Measurements from ENCODE around the gene SLC11A1.

Gene SLC11A1

DNA sequence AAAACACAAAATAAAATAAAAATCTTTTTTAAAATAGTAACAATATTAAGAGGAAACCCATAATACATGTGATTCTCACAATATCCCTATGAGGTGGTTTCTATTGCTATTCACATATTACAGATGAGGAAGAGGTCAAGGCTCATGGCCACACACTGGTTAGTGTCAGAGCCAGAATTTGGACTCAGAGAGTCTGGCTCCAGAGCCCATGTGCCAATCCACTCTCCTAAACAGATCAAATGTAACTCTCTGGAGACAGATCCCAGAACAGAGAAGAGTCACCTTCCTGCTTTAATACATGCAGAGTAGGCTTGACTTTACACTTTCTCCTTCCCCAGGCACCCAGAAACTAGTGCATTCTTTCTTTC, 10.1 kb upstream of the SLC11A1 start:
- no peaks in the 10 kb centered on the region for H3K36me3 ChIP-seq (replicated peaks)
- no peak for DNase-seq
- in situ Hi-C loops (cut with HindIII; ENCODE audit: low pct_ligation_motif_present, low sequenced_read_pairs) = no loop called here
- no peaks in the 10 kb centered on the region for H3K27me3 ChIP-seq (replicated peaks)
- H3K4me3 ChIP-seq (ENCODE audit: low read depth, low read length) = no peak overlapping the region
- H3K27ac ChIP-seq = no peak overlapping the region
- no peak for TF ChIP-seq CTCF (IDR thresholded peaks at IDR 0.05; ENCODE audit: low read depth, low read length, missing control alignments)

- Histone ChIP-seq H3K36me3 (replicated peaks) (no peaks in the 10 kb centered on the region), H3K4me3 (ENCODE audit: low read depth, low read length) (no peak overlapping the region), H3K27me3 (replicated peaks) (no peaks in the 10 kb centered on the region), H3K27ac (no peak overlapping the region)
- no peak for DNase-seq
- TF ChIP-seq CTCF (IDR thresholded peaks at IDR 0.05; ENCODE audit: low read depth, low read length, missing control alignments) = no peak
- in situ Hi-C loops (cut with HindIII; ENCODE audit: low pct_ligation_motif_present, low sequenced_read_pairs) = no loop called here
These were observed 7.3 kb upstream of the SLC11A1 start for GRCh38 chr2:218374795-218375194.

DNA sequence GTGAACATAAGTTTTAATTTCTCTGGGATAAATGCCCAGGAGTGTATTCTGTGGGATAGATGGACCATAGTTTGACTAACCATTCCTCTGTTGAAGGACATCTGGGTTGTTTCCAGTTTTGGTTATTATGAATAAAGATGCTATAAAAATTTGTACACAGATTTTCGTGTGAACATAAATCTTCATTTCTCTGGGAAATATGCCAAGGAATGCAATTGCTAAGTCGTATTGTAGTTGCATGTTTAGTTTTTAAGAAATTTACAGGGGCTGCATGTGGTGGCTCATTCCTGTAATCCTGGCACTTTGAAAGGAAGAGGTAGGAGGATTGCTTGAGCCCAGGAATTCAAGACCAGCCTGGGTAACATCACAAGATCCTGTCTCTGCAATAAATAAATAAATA, 6.9 kb upstream of the SLC11A1 start:
- Histone ChIP-seq H3K27me3 (replicated peaks) (no peaks in the 10 kb centered on the region), H3K27ac (no peak overlapping the region), H3K4me3 (ENCODE audit: low read depth, low read length) (no peak overlapping the region), H3K36me3 (replicated peaks) (no peaks in the 10 kb centered on the region)
- TF ChIP-seq CTCF (IDR thresholded peaks at IDR 0.05; ENCODE audit: low read depth, low read length, missing control alignments) = no peak
- no peak for DNase-seq
- in situ Hi-C loops (cut with HindIII; ENCODE audit: low pct_ligation_motif_present, low sequenced_read_pairs) = no loop called here

GRCh38 chr2:218378053-218378452, 4.0 kb upstream of the SLC11A1 start:
- Histone ChIP-seq H3K4me3 (ENCODE audit: low read depth, low read length) (no peak overlapping the region), H3K27me3 (replicated peaks) (no peaks in the 10 kb centered on the region), H3K36me3 (replicated peaks) (no peaks in the 10 kb centered on the region), H3K27ac (no peak overlapping the region)
- in situ Hi-C loops (cut with HindIII; ENCODE audit: low pct_ligation_motif_present, low sequenced_read_pairs) = no loop called here
- TF ChIP-seq CTCF (IDR thresholded peaks at IDR 0.05; ENCODE audit: low read depth, low read length, missing control alignments) = no peak
- DNase-seq = no peak

DNA sequence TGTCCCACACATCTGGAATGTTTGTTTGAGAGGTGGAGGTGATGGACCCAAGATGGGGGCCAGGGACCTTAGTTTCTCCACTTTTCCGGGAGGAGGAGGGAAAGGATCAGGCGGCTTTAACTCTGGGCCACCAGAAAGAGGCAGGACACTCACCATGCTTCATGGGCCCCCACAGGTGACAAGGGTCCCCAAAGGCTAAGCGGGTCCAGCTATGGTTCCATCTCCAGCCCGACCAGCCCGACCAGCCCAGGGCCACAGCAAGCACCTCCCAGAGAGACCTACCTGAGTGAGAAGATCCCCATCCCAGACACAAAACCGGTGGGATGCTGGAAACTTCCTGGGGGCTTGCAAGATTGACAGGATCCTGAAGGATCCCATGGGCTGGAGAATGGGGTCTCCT, 712 bp downstream of the SLC11A1 start:
- in situ Hi-C loops (cut with HindIII; ENCODE audit: low pct_ligation_motif_present, low sequenced_read_pairs) = no loop called here
- Histone ChIP-seq H3K36me3 (replicated peaks) (no peaks in the 10 kb centered on the region), H3K27me3 (replicated peaks) (no peaks in the 10 kb centered on the region), H3K27ac (no peak overlapping the region), H3K4me3 (ENCODE audit: low read depth, low read length) (no peak overlapping the region)
- no peak for DNase-seq
- TF ChIP-seq CTCF (IDR thresholded peaks at IDR 0.05; ENCODE audit: low read depth, low read length, missing control alignments) = no peak

DNA sequence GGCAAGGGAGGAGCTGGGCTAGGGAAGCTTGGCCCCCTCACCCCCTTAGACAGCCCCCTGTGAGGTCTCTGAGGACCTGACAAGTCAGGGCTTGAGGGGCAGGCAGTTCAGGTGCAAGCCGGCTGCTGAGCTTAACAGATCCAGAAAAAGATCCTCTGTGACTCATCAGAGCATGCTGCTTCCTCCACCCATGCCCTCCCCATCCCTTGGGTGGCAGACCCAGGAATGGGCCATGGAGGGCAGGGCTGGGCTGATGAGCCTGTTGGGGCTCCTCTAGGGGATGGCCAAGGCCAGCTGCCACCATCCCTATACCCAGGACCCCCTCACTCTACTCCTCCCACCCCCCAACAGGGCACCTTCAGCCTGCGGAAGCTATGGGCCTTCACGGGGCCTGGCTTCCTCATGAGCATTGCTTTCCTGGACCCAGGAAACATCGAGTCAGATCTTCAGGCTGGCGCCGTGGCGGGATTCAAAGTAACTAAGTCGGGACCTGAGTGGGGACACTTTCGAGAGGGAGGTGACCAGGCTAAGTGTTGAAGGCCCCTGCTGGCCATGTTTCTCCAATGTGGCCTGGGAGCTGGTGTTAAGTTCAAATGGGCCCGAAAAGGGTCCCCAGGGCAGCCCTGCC, 1.9 kb downstream of the SLC11A1 start:
- Histone ChIP-seq H3K36me3 (replicated peaks) (no peaks in the 10 kb centered on the region), H3K27me3 (replicated peaks) (no peaks in the 10 kb centered on the region), H3K27ac (no peak overlapping the region), H3K4me3 (ENCODE audit: low read depth, low read length) (no peak overlapping the region)
- DNase-seq = no peak
- in situ Hi-C loops (cut with HindIII; ENCODE audit: low pct_ligation_motif_present, low sequenced_read_pairs) = no loop called here
- no peak for TF ChIP-seq CTCF (IDR thresholded peaks at IDR 0.05; ENCODE audit: low read depth, low read length, missing control alignments)

All from brain microvascular endothelial cell (primary cell).